GM13977 (cell line): Measurements from ENCODE around the gene CACNA1C.

Experiments
- DNase-seq: peaks from one replicate; pipeline ENCODE4 v3.0.0; 2012; ENCODE audit warnings: low spot score
- CTCF ChIP-seq: IDR thresholded peaks from 2 replicates; pipeline ENCODE4 v1.5.1; 2012; ENCODE audit warnings: mild to moderate bottlenecking, control low read depth; ENCODE audit not compliant: insufficient read depth; ENCODE audit errors: extremely low read depth, missing control alignments
- in situ Hi-C: fragments of 300-500 bp; cut with MboI; formaldehyde crosslinking; loops from one replicate; pipeline ENCODE4 v1.12.0; 2022; ENCODE audit warnings: low sequenced_read_pairs, low pct_unique_long_range_greater_than_20kb, mixed read lengths, inconsistent platforms; ENCODE audit not compliant: unreplicated experiment

Gene CACNA1C

GRCh38 chr12:2354151-2354991, 301.6 kb downstream of the CACNA1C start:
- no peak for DNase-seq
- TF ChIP-seq CTCF, result no peak
- in situ Hi-C loops, result no loop called here

- no peak for DNase-seq
- no peak for TF ChIP-seq CTCF
- in situ Hi-C loops, result no loop called here
Measured at GRCh38 chr12:2355198-2355597, 302.4 kb downstream of the CACNA1C start.

- in situ Hi-C loops, result no loop called here
- TF ChIP-seq CTCF, result no peak
- no peak for DNase-seq
Measured at GRCh38 chr12:2355604-2356003, 302.8 kb downstream of the CACNA1C start.

- in situ Hi-C loops, result no loop called here
- TF ChIP-seq CTCF, result no peak
- no peak for DNase-seq
Measured at GRCh38 chr12:2356601-2357125, 303.9 kb downstream of the CACNA1C start.

- in situ Hi-C loops, result no loop called here
- peak; percentile 20 for TF ChIP-seq CTCF
- DNase-seq, result no peak
Measured at GRCh38 chr12:2358986-2359658, 306.3 kb downstream of the CACNA1C start.

- in situ Hi-C loops, result no loop called here
- no peak for TF ChIP-seq CTCF
- no peak for DNase-seq
Measured at GRCh38 chr12:2359725-2360629, 307.2 kb downstream of the CACNA1C start.
